Left forelimb (tissue), 1 donor: ENCODE data around the gene SEMA3G.

Experiments used
- DNase-seq: peaks from one replicate; pipeline ENCODE4 v3.0.0-alpha.2; 2018; ENCODE audit warnings: low spot score

SEMA3G gene

GRCh38 chr3:52479037-52479876 lies 34.4 kb upstream of the SEMA3G start:
- no peak for DNase-seq

DNA sequence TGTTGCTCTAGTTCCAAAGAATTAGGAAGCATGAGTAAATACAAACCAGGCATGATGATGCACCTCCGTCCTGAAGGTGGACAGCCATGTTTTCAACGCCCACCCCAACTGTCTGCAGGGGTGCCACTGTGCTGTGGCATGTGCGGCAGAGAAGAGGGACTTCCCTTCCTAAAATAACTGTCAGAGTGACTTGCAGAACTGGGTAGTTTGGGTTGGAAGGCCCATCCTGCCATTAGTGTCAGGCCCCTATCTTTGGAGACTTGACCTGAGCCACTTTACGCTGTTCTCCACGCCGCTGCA lies 32.8 kb upstream of the SEMA3G start:
- DNase-seq, result no peak

GRCh38 chr3:52477076-52477795 lies 32.3 kb upstream of the SEMA3G start:
- no peak for DNase-seq

DNA sequence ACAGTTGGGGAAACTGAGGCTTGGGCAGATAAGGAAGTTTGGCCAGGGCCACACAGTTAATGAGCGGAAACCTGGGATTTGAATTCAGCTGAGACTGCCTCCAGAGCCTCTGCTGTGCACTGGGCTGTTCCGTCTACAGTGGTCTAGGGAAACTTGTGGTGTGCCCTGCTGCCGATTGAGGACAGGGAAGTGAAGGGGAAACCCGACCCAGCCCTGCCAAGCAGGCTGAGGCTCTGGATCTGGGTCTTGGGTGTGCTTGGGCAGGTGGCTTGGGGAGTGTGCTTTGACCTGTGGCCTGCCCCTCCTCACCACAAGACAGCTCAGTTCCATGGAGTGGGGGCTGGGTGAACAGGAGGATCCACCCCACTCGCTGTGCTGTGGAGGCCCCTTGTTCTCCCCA lies 28.1 kb upstream of the SEMA3G start:
- no peak for DNase-seq

- DNase-seq, result no peak
Observed at GRCh38 chr3:52472239-52473000, 27.5 kb upstream of the SEMA3G start.

GRCh38 chr3:52471371-52472238 lies 26.7 kb upstream of the SEMA3G start:
- DNase-seq, result no peak

- DNase-seq, result no peak
Observed at GRCh38 chr3:52470920-52471319, 26.0 kb upstream of the SEMA3G start.

DNA sequence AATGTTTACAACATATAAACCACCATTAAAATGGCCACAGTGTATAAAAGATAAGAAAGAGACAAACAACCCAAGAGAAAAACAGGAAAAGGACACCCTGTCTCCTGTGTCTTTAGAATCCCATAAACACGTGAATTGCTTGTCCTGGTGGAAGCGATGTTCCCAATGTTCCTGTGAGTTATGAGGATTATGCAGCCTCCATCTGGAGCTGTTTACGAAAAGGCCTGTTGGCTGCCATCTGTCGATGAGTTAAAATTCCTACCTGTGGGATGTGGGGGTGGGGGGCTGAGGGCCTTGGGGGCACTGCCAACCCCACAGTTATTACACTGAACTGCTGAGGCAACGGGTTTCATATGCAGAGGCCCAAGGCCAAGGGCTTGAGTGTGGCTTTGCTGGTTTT lies 24.1 kb upstream of the SEMA3G start:
- DNase-seq, result no peak

DNA sequence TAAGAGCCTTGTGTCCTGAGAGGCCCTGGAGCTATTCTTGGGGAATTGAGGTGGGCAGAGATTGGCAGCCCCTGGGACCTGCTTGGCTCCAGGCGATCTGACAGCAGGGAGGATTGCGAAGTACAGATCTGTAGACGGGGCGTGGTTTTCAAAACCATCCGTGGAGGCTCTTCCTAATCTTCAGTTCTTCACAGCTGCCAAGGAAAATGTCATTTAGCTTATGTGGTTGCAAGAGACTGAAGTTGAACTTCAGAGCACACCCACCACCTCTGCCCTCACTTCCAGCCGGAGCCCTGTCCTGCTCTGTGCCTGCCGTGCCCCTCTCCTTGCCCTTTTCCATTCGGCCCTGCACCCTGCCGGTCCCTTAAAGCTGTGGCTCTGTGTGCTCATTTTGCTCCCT lies 23.4 kb upstream of the SEMA3G start:
- no peak for DNase-seq

DNA sequence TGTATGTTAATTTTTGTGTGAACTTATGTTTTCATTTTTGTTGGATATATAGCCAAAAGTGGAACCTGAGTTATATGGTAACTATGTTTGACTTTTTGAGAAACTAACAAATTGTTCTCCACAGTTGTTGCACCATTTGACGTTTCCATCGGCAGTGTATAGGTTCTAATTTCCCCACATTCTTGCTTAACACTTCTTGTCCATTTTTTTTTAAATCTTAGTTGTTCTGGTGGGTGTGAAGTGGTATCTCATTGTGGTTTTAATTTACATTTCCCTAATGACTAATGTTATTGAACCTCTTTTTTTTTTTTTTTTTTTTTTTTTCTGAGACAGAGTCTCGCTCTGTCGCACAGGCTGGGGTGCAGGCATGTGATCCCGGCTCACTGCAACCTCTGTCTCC lies 18.5 kb upstream of the SEMA3G start:
- DNase-seq, result no peak

DNA sequence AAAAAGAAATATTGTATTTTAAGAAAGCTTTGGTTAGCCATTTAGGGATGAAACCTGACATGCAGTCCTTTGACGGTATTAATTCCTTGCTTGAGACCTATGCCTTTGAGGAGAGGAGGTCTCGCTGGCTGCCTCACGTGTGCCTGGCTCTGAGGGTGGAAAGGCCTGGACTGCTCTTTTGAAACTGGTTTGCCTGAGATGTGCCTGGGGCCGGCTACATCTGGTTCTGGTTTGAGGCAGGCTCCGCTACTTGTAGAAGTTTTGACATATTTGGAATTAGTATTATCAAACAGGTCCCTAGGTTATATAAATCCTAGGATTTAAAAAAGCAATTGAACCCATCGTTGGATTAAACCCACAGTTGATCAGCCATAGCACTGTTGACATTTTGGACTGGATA lies 17.0 kb upstream of the SEMA3G start:
- DNase-seq, result no peak

DNA sequence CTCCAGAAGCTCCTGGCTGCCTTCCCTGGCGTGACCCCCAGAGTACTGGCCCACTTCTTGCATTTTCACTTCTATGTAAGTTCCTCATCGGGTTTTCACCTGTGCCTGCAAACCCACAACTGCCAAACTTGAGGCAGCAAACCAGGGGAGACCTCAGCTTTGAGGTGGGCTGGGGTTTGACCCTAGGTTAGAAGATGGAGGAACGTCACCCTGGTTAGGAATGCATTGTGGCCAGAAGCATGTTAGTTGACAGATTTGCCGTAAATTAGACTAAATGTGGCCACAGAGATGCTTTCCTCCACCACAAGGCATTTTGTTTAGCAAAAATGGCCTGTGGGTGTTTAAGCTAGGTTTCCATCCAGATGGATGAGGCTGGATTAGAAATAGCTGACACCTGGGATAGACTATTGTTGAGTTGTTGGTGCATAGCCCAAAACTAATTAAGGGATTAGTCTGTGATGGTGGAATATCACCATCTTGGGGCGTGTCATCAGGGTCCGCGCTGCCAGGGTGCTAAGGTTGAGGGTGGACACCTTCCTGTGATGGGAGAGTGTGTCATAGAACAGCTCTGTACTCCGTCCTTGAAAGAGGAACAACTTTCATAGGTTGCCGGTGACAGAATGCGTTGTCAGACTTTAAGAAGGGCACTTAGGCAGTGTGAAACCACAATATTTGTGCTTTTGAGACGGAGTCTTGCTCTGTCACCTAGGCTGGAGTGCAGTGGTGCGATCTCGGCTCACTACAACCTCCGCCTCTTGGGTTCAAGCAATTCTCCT lies 14.1 kb upstream of the SEMA3G start:
- no peak for DNase-seq

DNA sequence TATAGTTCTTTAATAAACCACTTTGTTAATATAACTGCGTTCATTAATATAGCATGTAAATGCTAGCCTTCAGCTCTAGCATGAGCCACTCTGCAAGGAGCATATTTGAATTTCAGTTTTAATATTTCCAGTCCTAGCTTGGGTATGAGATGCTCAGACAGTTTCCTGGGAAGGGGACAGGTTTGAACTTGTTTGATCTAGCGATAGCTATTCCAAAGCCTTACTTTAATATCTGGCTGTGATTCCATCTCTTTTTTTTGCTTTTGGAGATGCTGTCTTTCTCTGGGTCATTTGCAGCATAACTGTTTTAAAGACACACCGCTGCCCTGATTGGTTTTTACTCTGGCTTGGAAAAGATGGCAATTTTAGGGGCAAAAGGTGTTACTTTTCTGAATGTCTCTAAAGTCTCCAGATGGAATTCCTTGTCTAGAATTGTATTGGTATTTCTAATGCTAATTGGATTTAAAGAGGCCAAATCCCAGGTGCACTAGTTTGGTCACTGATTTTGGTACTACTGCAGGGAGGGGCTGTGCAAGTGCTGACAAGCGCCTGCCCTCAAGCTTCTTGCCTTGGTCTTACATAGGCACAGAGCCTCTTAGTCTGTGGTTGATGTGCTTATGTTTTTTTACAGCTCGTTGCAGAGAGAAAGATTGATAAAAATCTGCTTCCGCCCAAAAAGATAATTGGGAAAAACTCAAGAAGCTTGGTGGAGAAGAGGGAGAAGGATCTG lies 13.3 kb upstream of the SEMA3G start:
- no peak for DNase-seq

GRCh38 chr3:52456800-52457183 lies 11.9 kb upstream of the SEMA3G start:
- no peak for DNase-seq

DNA sequence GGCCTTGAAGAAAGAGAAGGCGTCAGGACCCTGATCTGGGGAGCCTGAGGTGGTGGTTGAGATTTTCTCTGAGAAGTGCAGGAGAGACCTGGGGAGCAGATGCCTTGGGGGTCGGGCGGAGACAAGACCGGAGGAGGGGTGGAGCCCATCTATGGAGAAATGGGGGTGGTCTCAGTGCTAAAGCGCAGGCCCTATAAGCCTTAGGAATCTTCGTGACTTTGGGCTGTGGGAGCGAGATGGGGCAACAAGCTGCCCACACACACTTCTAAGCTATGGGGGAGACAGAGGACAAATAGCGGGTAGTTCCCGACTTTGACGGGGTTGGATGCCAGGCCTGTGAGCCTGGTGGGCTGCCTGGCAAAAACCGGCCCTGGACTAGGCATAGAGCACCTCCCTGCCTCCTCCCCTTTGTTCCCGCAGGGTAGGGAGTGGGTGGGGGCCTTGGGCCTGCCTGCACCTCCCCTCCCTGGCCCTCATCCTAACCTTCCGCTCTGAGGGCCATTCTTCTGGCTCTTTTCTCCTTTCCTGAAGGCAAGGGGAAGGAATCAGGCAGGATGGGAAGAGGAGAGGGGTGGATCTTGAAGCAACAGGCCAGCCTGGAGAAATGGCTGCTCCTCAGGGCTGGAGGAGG lies 11.4 kb upstream of the SEMA3G start:
- peak; percentile 80 for DNase-seq

DNA sequence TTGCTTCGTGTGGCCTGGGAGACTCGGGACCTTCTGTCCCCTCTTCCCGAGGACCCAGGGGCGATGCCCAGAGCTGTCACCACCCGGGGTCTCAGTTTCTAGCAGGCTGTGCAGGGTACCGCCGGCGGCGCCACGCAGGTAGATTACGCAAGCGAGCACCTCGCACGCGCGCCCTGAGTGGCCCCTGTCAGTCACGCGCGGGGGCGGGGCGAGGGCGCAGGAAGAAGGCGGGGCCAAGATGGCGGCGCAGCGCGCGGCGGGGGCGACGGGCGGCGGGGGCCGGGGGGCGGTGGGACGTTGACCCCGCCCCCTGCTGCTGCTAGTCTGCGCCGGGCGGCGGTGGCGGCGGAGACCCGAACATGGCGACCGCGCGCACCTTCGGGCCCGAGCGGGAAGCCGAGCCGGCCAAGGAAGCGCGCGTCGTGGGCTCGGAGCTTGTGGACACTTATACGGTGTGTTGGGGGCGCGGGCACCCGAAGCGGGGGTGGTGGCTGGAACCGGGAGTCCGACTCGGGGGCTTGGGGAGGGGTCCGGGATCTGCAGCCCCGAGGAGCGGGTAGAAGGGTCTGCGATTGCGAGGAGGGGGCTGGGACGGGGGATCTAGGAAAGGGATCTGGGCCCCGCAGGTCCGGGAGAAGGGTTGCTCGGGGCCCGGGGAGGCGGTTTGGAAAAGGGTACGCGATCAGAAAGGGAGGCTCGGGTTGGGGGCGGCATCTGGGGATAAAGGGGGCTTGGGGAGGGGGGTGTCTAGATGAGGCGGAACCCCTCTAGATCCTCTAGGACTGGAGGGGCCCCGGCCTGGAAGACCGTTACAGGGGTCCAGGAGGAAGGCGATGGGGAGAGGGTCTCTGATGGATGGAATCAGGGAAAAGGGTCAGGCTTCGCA lies 10.6 kb upstream of the SEMA3G start, which contains the start of gene NISCH:
Gene NISCH (plus strand): TSS at position 322 of the 886 bp plus-strand sequence. CDS start 38 bp downstream, at position 360.
- DNase-seq, result peak; percentile 93

DNA sequence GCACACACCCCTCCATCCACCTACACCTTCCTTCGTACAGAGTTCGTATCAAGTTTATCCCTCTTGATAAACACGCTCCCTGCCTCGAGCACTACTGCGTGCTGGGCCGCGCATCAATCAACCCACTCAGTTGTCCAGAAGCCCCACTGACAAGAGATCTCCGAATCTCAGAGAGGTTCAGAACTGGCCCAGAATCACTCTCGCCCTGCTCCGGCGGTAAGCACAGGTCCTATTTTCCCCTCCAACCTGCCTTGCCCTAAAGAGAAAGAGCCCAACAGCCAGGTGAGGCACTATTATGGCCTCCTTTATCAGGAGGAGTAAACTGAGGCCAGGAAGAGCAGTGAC lies 10.0 kb upstream of the SEMA3G start:
- DNase-seq, result no peak

DNA sequence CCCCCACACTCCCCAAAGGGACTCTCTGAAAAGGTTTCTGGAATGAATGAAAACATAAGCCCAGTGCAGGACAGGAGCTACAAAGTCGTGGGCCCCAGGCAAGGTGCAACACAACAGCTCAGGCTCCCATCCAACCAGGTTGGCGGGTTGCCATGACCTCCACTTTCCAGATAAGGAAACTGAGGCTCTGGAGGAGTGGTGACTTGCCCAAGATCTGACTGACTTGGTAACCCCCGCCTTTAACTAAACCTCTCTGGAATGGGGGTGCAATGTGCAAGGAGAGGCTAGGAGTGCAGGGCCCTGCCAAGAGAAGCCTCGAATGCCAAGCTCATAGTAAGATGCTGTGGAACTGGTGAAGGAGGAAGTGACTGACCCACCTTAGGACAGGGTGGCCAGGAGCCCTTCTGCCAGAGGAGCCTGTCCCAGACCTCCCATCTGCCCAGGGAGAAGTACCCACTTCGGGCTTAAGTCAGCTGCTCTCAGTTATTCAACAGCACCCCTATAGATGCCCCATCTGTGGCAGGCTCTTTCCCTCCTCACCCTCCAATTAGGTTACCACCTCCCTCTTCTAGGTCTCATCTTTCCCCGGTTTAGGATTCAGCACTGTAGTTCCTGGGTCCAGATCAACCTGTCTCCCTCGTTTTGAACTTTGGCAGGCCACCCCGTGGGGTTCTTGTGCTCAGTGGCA lies 9.5 kb upstream of the SEMA3G start:
- DNase-seq, result no peak
